DOHH2 (cell line): ENCODE measurements around the gene OR13J1.

Experiments
- H3F3A ChIP-seq: fragments of 200-600 bp; sonication (generic), shearing (Covaris generic); 2 replicates; pipeline ENCODE4 v1.6.0; 2016; ENCODE audit warnings: antibody characterized with exemption, mild to moderate bottlenecking; ENCODE audit not compliant: control insufficient read depth, insufficient read depth
- H3K27ac ChIP-seq: fragments of 200-600 bp; sonication (generic); 2 replicates; pipeline ENCODE4 v1.5.1; 2014; ENCODE audit warnings: low read depth, mild to moderate bottlenecking, low read length, moderate library complexity
- H3K27me3 ChIP-seq: fragments of 200-600 bp; sonication (generic); 2 replicates; pipeline ENCODE4 v1.6.1; 2014; ENCODE audit warnings: mild to moderate bottlenecking, low read length, mixed read lengths; ENCODE audit not compliant: control insufficient read depth
- H3K36me3 ChIP-seq: fragments of 200-600 bp; sonication (generic); 2 replicates; pipeline ENCODE4 v1.6.1; 2014; ENCODE audit warnings: mild to moderate bottlenecking, low read length, moderate library complexity, mixed read lengths; ENCODE audit not compliant: control insufficient read depth
- H3K4me1 ChIP-seq: fragments of 200-600 bp; sonication (generic); 2 replicates; pipeline ENCODE4 v1.6.1; 2014; ENCODE audit warnings: mild to moderate bottlenecking, low read length, mixed read lengths; ENCODE audit not compliant: control insufficient read depth
- H3K4me2 ChIP-seq: fragments of 200-600 bp; sonication (generic); 2 replicates; pipeline ENCODE4 v1.6.0; 2014; ENCODE audit warnings: mild to moderate bottlenecking, low read length, moderate library complexity
- H3K4me3 ChIP-seq: fragments of 200-600 bp; sonication (generic); 2 replicates; pipeline ENCODE4 v1.5.1; 2014; ENCODE audit warnings: mild to moderate bottlenecking, low read length, mixed read lengths
- H3K79me2 ChIP-seq: fragments of 200-600 bp; sonication (generic); 2 replicates; pipeline ENCODE4 v1.6.1; 2014; ENCODE audit warnings: mild to moderate bottlenecking, low read length, mixed read lengths; ENCODE audit not compliant: control insufficient read depth
- H3K9me2 ChIP-seq: fragments of 200-600 bp; sonication (generic); replicated peaks from 2 replicates; pipeline ENCODE4 v1.6.1; 2014; ENCODE audit warnings: mild to moderate bottlenecking, low read length, mixed read lengths; ENCODE audit not compliant: control insufficient read depth
- H3K9me3 ChIP-seq: fragments of 200-600 bp; sonication (generic); 2 replicates; pipeline ENCODE4 v1.6.1; 2014; ENCODE audit warnings: antibody characterized with exemption, low read length, mixed read lengths; ENCODE audit not compliant: control insufficient read depth, insufficient read depth
- H4K20me1 ChIP-seq: fragments of 200-600 bp; sonication (generic); 2 replicates; pipeline ENCODE4 v1.6.0; 2014; ENCODE audit warnings: low read depth, mild to moderate bottlenecking, antibody characterized with exemption, low read length, moderate library complexity; ENCODE audit not compliant: control insufficient read depth, insufficient read depth
- EZH2phosphoT487 ChIP-seq: fragments of 200-600 bp; sonication (generic); IDR thresholded peaks from 2 replicates; pipeline ENCODE4 v1.6.1; 2017; ENCODE audit warnings: borderline replicate concordance, mild to moderate bottlenecking, antibody characterized with exemption, low read length, moderate library complexity, mixed read lengths
- TF ChIP-seq, protein P1 (sequence below): fragments of 200-600 bp; sonication (generic); IDR thresholded peaks from one replicate; pipeline ENCODE4 v1.5.1; 2014; ENCODE audit warnings: antibody characterized with exemption, mild to moderate bottlenecking, low read depth, low read length; ENCODE audit not compliant: poor library complexity, severe bottlenecking

The OR13J1 gene

DNA sequence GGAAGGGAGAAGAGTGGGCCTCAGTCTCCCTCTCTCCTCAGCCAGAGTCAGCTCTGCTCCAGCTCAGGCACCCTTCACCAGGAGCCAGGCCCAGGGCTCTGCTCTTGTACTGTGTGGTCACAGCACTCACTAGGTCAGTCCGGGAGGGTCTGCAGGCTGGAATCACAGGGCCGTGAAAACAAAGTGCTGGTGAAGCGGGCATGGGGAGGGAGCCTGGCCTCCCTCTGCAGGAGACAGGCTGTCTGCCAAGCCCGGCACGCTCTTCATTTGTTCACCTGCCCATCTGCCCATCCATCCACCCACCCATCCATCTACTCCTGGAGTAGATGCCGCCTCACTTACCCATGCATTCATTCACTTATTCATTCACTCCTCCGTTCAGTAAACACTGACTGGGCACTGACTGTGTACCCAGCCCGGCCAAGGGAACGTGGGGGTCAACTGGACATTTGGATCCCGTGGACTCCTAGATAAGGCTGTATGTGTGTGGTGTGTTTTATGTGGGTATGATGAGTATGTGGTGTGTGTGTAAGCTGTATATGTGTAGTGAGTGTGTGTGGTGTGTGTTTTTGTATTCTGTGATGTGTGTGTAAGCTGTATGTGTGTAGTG lies 42.7 kb upstream of the OR13J1 start:
- TF ChIP-seq, protein P1, sequence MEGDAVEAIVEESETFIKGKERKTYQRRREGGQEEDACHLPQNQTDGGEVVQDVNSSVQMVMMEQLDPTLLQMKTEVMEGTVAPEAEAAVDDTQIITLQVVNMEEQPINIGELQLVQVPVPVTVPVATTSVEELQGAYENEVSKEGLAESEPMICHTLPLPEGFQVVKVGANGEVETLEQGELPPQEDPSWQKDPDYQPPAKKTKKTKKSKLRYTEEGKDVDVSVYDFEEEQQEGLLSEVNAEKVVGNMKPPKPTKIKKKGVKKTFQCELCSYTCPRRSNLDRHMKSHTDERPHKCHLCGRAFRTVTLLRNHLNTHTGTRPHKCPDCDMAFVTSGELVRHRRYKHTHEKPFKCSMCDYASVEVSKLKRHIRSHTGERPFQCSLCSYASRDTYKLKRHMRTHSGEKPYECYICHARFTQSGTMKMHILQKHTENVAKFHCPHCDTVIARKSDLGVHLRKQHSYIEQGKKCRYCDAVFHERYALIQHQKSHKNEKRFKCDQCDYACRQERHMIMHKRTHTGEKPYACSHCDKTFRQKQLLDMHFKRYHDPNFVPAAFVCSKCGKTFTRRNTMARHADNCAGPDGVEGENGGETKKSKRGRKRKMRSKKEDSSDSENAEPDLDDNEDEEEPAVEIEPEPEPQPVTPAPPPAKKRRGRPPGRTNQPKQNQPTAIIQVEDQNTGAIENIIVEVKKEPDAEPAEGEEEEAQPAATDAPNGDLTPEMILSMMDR: no peak
- TF ChIP-seq EZH2phosphoT487: no peak
- Histone ChIP-seq H4K20me1 (no peaks in the 10 kb centered on the region), H3K36me3 (no peaks in the 10 kb centered on the region), H3K9me2 (no peaks in the 10 kb centered on the region), H3F3A (0 out of 2 replicates have a peak, but pooled peaks cover 2% of the 10 kb centered on the region), H3K4me2 (no peak overlapping the region), H3K4me1 (peaks cover 3% of the 10 kb centered on the region; the same call in 1 of the 2 replicates), H3K4me3 (no peak overlapping the region), H3K9me3 (no peaks in the 10 kb centered on the region), H3K27ac (no peak overlapping the region), H3K79me2 (no peaks in the 10 kb centered on the region), H3K27me3 (no peaks in the 10 kb centered on the region)

DNA sequence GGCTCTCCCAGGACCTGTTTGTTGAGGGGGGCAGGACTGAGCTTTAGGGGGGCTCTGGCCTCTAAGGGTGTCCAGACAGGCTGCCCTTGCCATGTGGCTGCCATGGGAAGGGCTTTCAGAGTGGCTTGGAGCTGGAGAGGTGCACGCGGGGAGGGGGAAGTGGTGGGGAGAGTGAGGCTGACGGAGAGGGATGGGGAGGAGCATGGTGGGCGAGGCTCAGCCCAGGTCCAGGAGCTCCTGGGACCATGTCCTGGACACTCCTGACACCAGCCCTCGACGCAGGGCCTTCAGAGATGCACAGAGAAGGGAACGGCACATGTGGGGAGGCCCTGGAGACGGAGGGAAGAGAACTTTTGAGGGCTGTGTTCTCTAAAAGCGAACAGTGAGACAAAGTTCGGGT lies 41.5 kb upstream of the OR13J1 start:
- Histone ChIP-seq H3F3A (0 out of 2 replicates have a peak, but pooled peaks cover 2% of the 10 kb centered on the region), H3K27me3 (0 out of 2 replicates have a peak, but pooled peaks cover 5% of the 10 kb centered on the region), H3K4me2 (no peak overlapping the region), H3K27ac (no peak overlapping the region), H3K4me1 (peaks cover 3% of the 10 kb centered on the region; the same call in 1 of the 2 replicates), H3K36me3 (no peaks in the 10 kb centered on the region), H3K4me3 (no peak overlapping the region), H3K9me2 (no peaks in the 10 kb centered on the region), H3K79me2 (no peaks in the 10 kb centered on the region), H3K9me3 (no peaks in the 10 kb centered on the region), H4K20me1 (no peaks in the 10 kb centered on the region)
- no peak for TF ChIP-seq EZH2phosphoT487
- TF ChIP-seq, protein P1: no peak

DNA sequence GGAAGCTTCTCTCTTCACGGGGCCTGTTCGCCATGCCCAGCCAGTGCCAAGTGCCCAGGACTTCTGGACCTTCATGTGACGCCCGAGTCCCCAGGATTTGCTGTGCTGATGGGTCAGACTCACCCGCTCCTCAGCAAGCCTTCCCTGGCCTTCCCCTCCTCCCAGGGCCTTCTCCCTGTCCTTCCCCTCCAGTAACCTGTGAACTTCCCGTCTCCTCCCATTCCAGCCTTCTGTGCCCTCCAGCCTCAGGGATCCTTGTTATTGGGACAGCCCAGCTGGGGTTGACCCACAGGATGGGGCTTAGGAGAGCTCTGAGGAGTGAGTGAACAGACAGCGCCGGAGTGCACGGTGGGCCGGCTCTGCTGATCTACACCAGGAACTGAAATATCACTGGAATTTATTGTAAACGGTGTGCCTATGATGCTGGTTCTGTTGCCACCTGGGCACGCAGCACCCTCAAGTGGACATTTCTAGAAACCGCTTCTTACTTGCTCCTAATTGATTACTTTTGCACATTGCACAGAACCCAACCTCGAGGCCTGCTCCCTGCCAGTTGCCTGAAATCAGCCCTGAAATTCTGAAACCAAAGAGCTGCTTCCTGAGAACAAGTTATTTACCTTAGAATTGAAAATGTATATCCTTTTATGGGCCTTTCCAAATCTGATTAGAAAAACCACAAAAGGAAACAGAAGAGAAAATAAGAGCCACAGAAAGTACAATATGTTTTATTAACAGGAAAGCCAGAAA lies 40.6 kb upstream of the OR13J1 start:
- no peaks in the 10 kb centered on the region for H3K36me3 ChIP-seq
- no peaks in the 10 kb centered on the region for H3K9me3 ChIP-seq
- no peaks in the 10 kb centered on the region for H4K20me1 ChIP-seq
- TF ChIP-seq, protein P1: peak; percentile 65
- TF ChIP-seq EZH2phosphoT487: no peak
- no peaks in the 10 kb centered on the region for H3K79me2 ChIP-seq
- no peaks in the 10 kb centered on the region for H3K9me2 ChIP-seq
- H3K4me1 ChIP-seq: peaks cover 3% of the 10 kb centered on the region; the same call in 1 of the 2 replicates
- H3K27me3 ChIP-seq: peaks cover 7% of the 10 kb centered on the region
- H3K4me2 ChIP-seq: no peak overlapping the region
- H3K27ac ChIP-seq: no peak overlapping the region
- no peak overlapping the region for H3K4me3 ChIP-seq
- 0 out of 2 replicates have a peak, but pooled peaks cover 2% of the 10 kb centered on the region for H3F3A ChIP-seq
